Measurements from ENCODE around the gene GDF3.
"Not testable (repeated sequence)": the region's sequence is repeated elsewhere in the genome, so short reads cannot be mapped to it uniquely, and the experiment has no call there.

GDF3 gene

DNA sequence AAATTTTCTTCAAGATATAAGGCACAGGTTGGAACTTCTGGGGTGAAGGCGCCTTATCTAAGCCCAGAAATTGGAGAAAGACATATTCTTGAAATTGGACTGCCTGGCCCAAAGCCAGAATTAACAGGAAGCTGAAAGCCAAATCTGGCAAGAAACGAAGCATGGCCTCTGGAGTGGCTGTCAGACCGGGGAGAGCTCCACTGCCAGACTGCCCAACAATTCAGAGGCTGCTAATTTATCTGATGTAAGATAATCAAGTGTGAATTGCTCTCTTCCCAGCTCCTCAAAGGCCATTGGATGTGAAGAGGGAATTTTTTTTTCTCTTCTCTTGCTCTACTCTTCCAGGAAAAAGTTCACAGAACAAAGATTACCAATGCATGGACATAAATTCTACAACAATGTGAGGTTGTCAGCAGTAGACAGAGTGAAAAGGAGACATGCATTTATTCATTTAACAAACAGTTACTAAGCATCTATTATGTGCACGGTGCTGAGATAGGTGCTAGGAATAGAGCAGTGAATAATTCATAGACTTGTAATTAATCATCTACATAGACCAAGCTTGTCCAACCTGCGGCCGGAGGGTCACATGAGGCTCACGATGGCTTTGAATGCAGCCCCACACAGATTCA is at the start of gene GDF3:
Gene GDF3 (minus strand): TSS at position 210 of the 632 bp plus-strand sequence. CDS start 47 bp downstream, at position 163.
- DNase-seq (ENCODE audit: low spot score): no peak

DNA sequence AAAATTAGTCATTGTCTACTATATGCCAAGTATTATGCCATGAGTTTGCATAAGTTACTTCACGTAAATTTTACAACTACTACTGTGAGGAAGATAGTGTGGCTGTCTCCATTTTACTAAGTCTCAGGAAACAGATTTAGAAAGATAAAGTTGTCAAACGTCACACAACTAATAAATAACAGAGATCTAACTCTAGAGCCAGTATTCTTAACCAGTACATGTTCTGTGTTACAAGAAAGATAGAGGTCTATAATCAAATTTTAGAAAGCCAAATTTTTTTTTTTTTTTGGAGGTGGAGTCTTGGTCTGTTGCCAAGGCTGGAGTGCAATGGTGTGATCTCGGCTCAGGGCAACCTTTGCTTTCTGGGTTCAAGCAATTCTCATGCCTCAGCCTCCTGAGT is 37.4 kb upstream of the GDF3 start:
- no peak for DNase-seq (ENCODE audit: low spot score)

DNA sequence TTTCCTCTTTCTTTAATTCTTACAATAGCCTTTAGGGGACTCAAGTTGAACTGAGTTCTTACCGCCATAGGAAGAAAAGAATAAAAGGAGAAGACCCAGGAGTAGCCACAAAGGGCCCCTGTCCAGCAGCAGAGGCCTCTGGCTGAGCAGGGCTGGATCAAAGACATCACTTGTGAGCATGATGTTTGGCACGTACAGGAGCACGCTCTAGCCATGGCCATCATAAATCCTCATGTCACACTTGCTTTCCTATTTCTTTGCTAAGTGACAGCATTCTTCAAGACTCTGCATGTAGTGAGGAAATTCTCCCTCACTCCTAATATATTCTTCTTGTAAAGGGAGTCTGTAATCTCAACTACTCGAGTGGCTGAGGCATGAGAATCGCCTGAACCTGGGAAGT is 35.9 kb upstream of the GDF3 start:
- no peak for DNase-seq (ENCODE audit: low spot score)

DNA sequence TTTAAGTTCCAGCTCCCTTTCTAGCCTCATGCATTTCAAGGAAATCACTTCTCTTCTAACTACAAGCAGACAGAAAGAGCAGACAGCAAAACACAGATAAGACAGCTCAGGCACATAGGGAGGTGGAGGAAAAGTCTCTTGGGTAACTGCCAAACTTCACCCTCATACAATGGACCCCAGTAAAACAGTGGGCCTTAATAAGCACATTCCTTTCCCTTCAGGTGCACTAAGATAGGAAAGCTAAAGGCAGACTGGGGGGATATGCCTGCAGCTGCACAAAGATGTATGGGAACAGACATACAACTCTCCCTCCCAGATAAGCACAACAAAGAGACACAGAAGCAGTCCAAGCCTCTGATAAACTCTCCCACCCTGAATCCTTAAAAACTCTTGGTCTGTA is 35.4 kb upstream of the GDF3 start:
- not testable (repeated sequence) for DNase-seq (ENCODE audit: low spot score)

DNA sequence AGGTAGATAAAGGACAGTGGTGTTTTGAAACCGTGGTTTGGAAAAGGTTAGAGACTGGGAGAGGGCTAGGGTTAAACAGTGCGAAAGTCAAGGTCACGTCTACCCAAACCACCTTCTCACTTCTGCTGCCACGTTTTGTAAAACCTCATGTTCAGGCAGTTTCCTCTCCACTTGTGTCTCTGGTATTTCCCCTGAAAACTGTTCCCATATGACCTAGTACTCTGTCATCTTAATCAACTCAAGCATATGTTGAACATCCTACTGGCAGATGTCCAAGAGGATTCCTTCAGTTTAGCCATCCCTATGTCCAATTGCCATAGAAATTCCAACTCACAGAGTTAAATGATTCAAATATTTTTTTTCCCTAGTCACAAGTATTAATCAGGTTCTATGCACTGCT is 34.2 kb upstream of the GDF3 start:
- DNase-seq (ENCODE audit: low spot score): no peak

DNA sequence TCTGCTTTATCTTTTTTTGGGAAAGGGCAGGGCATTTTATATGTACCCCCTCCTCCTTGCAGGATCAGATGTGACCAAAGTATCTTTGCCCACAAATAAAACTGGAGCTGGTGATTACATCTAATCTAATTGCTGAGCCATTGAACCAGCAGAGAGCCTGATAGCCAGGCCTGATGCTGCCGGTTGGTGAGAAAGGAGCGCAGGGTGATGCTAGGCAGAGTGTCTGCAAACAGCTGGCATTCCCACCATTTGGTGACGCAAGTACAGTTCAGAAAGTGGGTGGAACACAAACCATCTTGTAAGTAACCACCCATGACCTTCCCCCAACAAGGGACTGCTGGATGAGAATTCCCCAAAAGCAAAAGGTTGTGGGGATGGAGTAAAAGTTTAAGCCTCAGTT is 28.4 kb upstream of the GDF3 start:
- DNase-seq (ENCODE audit: low spot score): no peak

DNA sequence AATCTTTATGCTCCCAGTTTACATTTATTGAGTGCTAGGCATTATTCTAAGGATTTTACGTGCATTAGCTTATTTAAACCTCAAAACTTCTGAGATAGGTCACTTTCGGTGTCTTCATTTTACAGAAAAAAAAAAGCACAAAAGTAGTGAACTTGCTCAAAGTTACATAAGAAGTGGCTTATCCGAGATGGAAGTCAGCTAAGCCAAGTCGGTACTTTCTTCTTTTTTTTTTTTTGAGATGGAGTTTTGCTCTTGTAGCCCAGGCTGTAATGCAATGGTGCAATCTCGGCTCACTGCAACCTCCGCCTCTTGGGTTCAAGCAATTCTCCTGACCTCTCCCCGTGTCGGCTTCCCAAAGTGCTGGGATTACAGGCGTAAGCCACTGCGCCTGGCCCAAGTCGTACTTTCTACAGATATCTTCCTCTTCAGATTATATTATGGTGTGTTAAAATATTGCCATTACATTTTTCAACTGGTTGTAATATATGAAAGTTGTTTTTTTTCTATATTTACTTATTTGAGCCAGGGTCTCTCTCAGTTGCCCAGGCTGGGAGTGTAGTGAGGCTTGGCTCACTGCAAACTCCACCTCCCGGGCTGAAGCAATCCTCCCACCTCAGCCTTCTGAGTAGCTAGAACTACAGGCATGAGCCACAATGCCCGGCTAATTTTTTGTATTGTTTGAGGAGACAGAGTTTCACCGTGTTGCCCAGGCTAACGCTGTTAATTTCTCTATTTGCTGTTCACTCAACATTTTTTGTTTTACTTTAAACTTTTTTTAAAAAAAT is 24.6 kb upstream of the GDF3 start:
- DNase-seq (ENCODE audit: low spot score): no peak

DNA sequence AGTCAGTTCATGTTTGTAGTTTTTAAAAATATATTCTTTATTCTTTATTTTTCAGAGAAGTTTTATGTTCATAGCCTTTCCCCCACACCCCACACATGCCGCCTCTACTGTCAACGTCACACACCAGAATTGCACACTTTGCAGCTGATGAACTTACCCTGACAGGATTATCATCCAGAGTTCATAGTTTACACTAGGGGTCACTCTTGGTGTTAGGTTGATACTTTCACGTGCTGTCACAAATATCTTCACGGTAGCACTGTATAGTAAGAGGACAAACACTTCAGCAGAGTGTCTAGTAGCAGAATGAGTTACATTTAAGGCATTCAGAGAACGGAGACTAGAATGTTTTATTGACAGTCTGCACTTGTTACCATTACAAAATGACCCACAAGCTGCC is 20.8 kb upstream of the GDF3 start:
- DNase-seq (ENCODE audit: low spot score): peak; percentile 8

DNA sequence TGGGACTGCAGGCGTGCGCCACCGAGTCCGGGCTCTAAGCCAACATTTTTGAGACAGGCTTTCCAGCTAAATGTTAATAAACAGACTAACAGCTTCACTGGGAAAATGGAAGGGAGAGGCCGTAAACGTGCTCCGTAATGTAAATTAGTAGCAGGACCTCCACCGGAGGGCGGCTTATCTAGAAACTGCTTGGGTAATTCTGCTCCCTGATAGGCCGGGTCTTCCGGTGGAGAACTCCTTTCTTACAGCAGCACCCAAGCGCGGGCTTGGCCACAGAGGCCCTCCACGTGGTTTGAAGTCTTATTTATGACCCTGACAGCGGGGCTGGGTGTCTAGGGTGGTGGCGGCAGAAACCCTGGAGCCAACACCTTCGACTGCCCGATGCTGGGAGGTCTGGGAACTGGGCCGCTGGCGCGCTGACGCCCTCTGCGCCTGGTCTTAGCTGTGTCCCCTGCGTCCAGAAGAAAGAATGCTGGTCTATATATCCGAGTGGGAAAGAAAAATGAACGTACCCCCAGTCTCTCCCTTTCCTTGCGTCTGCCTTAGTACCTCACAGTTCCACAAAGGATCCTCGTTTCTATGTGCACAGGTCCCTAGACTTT is 17.4 kb upstream of the GDF3 start:
- no peak for DNase-seq (ENCODE audit: low spot score)

DNA sequence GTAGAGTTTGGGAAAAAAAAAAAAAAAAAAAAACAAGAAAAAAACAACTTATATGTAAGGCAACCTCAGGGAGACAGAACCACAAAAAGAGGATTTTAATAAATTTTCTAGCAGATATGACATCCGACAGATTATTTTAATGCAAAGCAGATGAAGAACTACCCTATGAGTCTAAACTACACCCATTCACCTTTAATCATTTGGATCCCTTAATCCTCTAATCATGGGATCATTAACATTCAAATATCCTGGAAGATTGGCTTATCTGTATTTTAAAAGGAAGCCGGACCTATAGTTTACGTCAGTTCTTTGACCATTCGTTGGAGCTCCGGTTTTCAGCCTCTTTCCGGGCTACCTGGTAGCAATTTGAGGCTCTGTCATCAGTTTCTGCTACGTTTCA is 15.6 kb upstream of the GDF3 start, which contains the start of gene DPPA3:
Gene DPPA3 (plus strand): TSS at position 301 of the 400 bp plus-strand sequence. CDS start 138 bp downstream, outside the sequence.
- DNase-seq (ENCODE audit: low spot score): no peak

DNA sequence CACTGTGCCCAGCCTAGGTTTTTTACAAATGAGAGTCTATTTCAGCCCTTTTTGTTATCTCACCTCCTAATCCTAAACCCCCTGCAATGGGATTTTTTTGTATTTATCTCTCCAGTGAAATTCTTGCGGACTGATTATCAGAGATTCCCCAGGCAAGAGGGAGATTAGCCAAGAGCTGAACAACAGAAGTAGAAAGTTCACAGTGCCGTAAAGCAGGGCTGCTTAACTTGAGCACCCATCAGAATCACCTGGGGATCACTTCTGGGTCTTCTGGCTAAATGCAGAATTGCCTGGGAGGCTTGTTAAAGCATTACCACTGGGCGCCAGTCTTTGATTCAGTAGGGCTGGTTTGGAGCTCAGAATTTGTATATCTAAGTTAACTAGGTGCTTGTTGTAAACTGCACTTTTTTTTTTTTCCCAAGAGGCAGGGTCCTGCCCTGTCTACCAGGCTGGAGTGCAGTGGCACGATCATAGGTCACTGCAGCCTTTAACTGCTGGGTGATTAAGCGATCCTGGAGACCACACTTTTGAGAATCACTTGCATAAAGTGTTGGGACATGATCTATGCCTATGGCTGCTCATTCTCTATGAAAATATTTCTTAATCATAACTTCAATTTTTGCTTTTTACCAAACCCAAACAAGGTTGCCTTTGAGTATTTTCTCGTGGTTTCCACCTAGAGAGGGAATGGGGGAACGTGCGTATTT is 14.5 kb upstream of the GDF3 start:
- no peak for DNase-seq (ENCODE audit: low spot score)

DNA sequence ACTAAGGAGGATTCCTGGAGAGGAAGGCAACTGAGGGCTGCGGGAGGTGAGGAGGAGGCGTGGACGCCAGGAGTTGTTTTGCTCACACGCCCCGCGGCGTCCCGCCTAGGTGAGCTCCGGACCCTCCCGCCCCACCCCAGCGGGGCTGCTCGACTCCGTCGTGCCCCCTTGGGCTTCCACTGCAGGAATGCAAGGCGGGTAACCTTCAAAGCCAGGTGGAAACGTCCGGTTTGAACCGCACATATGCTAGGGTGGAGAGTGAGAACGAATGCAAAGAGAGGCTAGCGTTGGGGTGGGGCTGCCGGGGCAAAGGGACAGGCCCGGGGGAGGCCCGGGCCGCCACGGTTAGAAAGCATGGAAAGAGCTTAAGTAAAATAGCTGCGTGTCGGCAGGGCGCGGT is 10.3 kb upstream of the GDF3 start:
- DNase-seq (ENCODE audit: low spot score): no peak

DNA sequence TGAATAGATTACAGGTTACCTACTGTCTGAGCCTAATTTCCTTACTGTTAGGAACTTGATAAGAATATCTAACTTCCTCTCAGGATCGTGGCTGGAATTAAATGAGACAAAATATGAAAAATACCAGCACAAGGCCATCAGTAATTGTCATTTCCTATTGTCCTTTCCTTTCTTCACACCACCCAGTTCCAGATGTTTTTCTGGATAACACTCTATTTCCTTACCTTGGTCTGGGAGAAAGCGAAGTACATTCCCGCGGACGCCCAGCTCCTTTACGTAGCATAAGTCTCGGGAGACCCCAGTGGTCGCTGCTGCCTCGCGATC is 376 bp downstream of the GDF3 start:
- DNase-seq (ENCODE audit: low spot score): no peak

DNA sequence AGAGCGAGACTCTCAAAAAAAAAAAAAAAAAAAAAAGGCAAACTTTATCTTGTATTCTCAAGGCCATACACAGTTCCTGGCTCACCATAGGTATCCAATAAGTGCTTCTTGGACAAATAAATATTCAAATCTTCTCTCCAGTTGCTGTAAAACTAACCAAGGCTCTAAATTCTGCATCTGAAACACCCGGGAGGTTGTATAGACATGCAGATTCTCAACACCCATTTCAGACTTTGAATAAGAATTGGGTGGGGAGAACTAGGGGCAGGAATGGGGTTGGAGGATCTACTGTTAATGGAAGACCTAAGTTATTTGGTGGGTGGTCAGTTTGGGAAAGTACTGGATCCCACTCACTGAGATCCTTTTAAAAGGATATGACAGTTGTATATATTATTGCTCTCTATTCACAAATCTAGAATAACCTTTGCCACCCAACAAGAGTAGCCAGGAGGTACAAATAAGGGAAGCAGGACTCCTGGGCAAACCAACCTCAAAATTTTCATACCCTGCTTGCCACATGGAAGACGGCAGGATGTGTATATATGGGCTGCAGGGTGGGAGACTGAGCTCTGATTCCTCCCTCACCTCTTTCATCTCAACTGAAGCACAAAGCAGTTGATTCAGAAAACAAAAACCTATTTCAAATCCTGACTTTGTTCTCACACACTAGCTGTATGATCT is 879 bp downstream of the GDF3 start:
- no peak for DNase-seq (ENCODE audit: low spot score)

DNA sequence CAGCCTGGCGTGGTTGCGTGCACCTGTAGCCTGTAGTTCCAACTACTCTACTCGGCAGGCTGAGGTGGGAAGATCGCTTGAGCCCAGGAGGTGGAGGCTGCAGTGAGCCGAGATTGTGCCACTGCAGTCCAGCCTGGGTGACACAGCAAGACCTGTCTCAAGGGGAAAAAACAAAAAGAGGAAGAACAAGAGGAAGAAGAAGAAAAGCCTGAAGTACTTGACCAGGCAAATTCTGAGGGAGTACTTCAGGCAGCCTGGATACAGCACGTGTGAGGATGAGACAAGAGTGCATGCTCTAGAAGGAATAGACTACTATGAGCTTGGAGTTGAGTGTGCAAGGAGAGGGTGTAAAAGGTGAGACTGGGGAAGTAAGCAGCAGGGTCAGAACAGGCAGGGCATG is 1.8 kb downstream of the GDF3 start:
- no peak for DNase-seq (ENCODE audit: low spot score)

DNA sequence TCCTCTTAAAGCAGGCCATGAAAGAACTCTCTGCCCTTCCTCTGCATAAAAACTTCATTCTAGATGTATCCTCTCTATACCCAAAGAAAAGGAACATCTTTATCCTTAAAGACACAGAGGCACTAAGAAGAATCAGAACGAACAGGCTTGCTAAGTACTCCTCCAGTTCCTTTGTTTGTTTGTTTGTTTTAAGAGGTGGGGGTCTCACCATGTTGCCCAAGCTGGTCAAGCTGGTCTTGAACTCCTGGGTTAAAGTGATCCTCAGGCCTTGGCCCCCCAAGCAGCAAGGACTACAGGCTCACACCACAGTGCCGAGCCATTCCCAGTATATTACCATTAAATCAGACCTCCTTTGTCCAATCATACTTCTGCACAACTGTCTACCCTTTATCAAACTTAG is 14.0 kb downstream of the GDF3 start:
- no peak for DNase-seq (ENCODE audit: low spot score)

DNA sequence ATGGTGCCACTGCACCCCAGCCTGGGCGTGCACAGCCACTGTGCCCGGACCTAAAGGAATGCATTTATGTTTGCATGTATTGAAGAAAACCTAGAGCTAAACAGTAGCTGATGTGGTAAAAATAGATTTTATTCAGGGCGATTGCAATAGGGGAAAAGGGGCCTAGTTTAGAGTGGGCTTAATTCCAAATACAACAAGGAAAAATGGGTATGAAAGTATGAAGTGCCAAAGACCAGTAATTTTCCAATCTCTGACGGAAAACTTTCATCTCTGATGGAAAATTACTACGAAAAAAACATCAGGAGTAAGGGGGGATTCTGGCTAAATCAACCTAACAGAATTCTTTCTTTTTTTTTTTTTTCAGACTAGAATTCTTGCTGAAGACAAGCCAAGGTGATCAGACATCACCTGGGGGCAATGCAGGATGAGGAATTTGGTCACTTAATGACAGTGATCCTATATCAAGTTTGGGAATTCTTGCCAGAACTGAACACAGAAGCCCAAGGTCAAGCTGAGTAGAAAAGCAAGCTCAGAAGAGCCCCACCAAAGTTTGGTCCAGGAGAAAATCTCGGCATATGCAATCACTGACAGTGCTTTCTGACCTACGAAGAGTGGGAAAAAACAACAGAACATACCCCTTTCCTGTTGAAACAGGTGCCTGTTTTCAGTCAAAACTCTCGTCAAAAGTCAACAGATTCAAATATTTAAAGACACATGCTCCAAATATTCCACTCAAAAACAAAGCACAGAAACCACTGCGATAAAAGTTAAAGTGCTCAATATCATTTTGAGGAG is 16.1 kb downstream of the GDF3 start:
- DNase-seq (ENCODE audit: low spot score): no peak

DNA sequence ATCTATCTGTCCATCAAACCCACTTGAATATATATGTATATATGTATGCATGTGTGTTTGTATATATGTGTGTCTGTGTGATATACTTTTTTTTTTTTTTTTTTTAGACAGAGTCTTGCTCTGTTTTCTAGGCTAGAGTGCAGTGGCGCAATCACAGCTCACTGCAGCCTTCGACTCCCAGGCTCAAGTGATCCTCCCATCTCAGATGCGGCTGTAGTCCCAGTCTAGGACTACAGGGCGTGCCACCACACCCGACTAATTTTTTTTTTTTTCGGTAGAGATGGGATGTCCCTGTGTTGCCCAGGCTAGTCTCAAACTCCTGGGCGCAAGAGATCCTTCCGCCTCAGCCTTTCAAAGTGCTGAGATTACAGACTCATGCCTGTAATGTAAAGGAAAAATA is 16.8 kb downstream of the GDF3 start:
- DNase-seq (ENCODE audit: low spot score): no peak

DNA sequence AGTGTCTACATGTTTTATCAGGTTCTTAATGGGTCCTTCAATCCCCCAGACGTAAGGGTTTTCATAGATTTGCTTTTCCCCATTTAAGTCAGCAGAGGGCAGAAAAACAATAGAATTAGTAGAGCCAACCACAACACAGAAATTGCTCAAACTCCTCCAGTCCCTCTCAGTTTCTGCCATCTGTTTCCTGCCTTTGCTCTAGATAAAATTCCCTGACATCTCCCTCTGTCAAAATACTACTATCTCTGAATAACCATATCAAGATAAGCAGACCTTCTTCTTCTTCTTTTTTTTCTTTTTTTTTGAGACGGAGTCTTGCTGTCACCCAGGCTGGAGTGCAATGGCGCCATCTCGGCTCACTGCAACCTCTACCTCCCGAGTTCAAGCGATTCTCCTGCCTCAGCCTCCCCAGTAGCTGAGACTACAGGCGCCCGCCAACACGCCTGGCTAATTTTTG is 18.1 kb downstream of the GDF3 start:
- peak; percentile 5 for DNase-seq (ENCODE audit: low spot score)

DNA sequence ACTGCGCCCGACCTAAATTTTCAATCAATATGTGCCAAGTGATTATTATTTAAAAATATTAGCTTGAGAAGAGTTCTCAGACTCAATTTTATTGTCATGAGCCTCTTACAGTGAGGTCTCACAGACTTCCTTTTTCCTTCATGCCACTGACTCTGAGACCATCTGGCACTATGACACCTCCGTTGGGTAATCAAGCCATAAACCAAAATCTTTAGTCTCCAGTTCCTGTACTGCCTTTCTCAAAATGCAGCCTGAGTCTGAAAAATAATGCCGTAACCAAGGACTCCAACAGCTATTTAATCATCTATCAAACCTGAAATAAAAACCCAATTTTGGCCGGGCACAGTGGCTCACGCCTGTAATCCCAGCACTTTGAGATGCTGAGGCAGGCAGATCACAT is 20.1 kb downstream of the GDF3 start:
- not testable (repeated sequence) for DNase-seq (ENCODE audit: low spot score)

DNA sequence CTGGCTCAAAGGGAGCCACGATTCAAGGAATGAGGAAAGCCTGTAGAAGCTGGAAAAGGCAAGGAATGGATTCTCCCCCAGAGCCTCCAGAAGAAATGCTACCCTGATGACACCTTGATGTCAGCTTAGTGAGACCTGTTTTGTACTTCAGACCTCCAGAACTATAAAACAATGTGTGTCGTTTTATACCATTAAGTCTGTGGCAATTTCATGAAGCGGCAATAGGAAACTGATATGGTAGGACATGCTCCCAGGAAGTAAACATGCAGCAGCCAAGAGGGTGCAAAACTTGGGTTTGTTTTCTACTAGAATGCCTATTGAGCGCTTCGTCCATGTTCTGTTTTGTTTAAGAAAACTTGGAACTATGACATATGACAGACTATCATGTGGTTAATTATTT is 27.4 kb downstream of the GDF3 start:
- no peak for DNase-seq (ENCODE audit: low spot score)

All from kidney tubule cell (primary cell).